Effector memory CD8-positive, alpha-beta T cell (primary cell): Measurements from ENCODE around the gene GRIA3.

Experiments used
- ATAC-seq: fragments of 150-1000 bp; cut with Tn5 transposase; replicated peaks from 2 replicates; pipeline ENCODE4 v1.10.0; 2021; ENCODE audit warnings: mild to moderate bottlenecking, moderate library complexity
- DNase-seq, 3 experiments: peaks; one replicate each; pipeline ENCODE4 v3.0.0; 2021
- H3K27ac Mint-ChIP-seq, 2 donors: one replicate each; pipeline ENCODE4 v1.8.0; 2022; ENCODE audit warnings: mild to moderate bottlenecking in 2 of 2, mixed read lengths in 2 of 2, moderate library complexity in 2 of 2
- H3K27me3 Mint-ChIP-seq, 2 donors: one replicate each; pipeline ENCODE4 v1.8.0; 2022; ENCODE audit warnings: mixed read lengths in 2 of 2
- H3K36me3 Mint-ChIP-seq: one replicate; pipeline ENCODE4 v1.8.0; 2022; ENCODE audit warnings: mild to moderate bottlenecking, moderate library complexity, mixed read lengths; ENCODE audit not compliant: insufficient read depth
- H3K4me1 Mint-ChIP-seq, 2 donors: one replicate each; pipeline ENCODE4 v1.8.0; 2022; ENCODE audit warnings: low read depth in 2 of 2, mixed read lengths in 2 of 2
- H3K4me3 Mint-ChIP-seq, 2 donors: one replicate each; pipeline ENCODE4 v1.8.0; 2022; ENCODE audit warnings: mild to moderate bottlenecking in 2 of 2, mixed read lengths in 2 of 2, moderate library complexity in 2 of 2
- H3K9me3 Mint-ChIP-seq, 2 donors: one replicate each; pipeline ENCODE4 v1.8.0; 2022; ENCODE audit warnings: mixed read lengths in 2 of 2
- total RNA-seq, 9 experiments: gene quantifications; one replicate each; lab custom pipeline; 2026; lab: John Stamatoyannopoulos, UW

GRIA3 gene
- 0 to 0.30 (median 0) reads per million in 9 experiments for total RNA-seq

DNA sequence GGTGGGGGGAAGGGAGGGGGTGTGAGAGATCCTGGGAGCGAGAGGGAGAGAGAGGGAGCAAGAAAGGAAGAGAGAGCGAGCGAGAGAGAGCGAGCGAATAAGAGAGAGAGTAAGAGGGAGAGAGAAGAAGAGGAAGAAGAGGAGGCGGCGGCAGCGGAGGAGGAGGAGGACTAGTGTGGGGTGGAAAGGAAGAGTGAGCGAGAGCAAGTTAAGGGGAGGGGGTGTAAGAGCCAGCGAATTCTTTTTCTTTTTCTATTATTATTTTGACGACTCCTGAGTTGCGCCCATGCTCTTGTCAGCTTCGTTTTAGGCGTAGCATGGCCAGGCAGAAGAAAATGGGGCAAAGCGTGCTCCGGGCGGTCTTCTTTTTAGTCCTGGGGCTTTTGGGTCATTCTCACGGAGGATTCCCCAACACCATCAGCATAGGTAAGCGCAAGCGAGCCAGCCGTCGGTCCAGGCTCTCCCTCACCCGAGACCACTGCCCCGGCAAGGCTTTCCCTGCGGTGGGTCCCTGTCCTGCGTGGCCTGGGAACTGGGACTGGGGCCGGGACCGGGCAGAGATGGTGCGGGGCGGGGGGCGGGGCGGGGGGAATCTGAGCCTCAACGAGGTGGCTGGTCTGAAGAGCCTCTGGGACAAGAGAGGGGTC is at the start of gene GRIA3:
GRIA3 (plus strand) TSS at position 60 of the 647 bp plus-strand sequence; CDS start at position 318, 258 bp downstream.
- Mint-ChIP-seq H3K4me3 (peak within 1 kb of the TSS in 1 of 2 donors; percentile 15), H3K27ac (no peak within 1 kb of the TSS), H3K4me1 (peaks cover 0 to 1% of the 10 kb centered on the region in 2 donors), H3K36me3 (no peaks in the 10 kb centered on the region), H3K9me3 (no peaks in the 10 kb centered on the region), H3K27me3 (peaks cover 12 to 31% of the 10 kb centered on the region in 2 donors)
- no peak for ATAC-seq
- no peak for DNase-seq

GRCh38 chrX:123138473-123138872 is 45.6 kb upstream of the GRIA3 start:
- Mint-ChIP-seq H3K9me3 (peaks cover 0 to 4% of the 10 kb centered on the region in 2 donors), H3K4me3 (no peak overlapping the region), H3K27me3 (no peaks in the 10 kb centered on the region), H3K27ac (no peak overlapping the region), H3K4me1 (no peaks in the 10 kb centered on the region), H3K36me3 (no peaks in the 10 kb centered on the region)
- ATAC-seq (no peak), DNase-seq (no peak)

DNA sequence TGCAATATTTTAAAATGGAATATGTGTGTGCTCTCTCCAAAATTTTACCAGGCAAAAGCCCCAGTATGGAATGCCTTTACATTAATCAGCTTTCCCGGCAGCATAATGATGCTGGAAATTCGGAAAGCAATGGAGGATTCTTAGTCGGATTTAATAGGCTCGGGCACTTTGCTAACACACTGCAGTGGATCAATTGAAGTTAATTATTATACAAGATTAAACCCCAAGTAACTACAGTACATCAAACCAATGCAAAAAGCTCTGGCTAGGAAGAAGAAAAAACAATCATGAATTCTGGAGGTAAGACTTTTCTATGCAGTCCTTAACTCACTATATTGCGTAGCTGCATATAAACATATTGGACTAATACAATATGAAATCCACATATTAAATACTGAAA is 43.6 kb upstream of the GRIA3 start:
- Mint-ChIP-seq H3K36me3 (no peaks in the 10 kb centered on the region), H3K9me3 (peaks cover 0 to 4% of the 10 kb centered on the region in 2 donors), H3K27me3 (no peaks in the 10 kb centered on the region), H3K27ac (no peak overlapping the region), H3K4me1 (no peaks in the 10 kb centered on the region), H3K4me3 (no peak overlapping the region)
- no peak for DNase-seq
- no peak for ATAC-seq

GRCh38 chrX:123140904-123141303 is 43.2 kb upstream of the GRIA3 start:
- no peaks in the 10 kb centered on the region for H3K27me3 Mint-ChIP-seq
- no peak for DNase-seq
- H3K9me3 Mint-ChIP-seq, result peaks cover 0 to 4% of the 10 kb centered on the region in 2 donors
- H3K4me1 Mint-ChIP-seq, result no peaks in the 10 kb centered on the region
- no peak overlapping the region for H3K27ac Mint-ChIP-seq
- ATAC-seq, result no peak
- H3K36me3 Mint-ChIP-seq, result no peaks in the 10 kb centered on the region
- no peak overlapping the region for H3K4me3 Mint-ChIP-seq

DNA sequence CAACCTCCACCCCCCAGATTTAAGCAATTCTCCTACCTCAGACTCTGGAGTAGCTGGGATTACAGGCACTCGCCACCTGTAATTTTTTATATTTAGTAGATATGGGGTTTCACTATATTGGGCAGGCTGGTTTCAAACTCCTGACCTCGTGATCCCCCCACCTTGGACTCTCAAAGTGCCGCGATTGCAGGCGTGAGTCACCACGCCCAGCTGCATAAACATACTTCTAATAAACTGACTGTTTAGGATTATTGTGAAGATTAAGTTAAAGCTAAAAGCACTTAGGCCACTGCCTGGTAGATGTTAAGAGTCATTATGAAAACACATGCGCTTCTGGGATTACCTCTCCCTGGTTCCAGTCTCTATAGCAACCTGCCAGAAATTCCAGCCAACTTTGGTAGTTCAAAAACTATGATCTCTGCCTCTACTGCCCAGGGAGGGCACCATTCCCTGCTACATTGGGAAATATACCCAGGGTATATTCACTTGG is 30.2 kb upstream of the GRIA3 start:
- ATAC-seq (no peak), DNase-seq (no peak)
- Mint-ChIP-seq H3K4me3 (no peak overlapping the region), H3K4me1 (no peaks in the 10 kb centered on the region), H3K9me3 (peaks cover 0 to 2% of the 10 kb centered on the region in 2 donors), H3K27me3 (no peaks in the 10 kb centered on the region), H3K27ac (no peak overlapping the region), H3K36me3 (no peaks in the 10 kb centered on the region)

- no peak for ATAC-seq
- H3K9me3 Mint-ChIP-seq, result no peaks in the 10 kb centered on the region
Observed at GRCh38 chrX:123155327-123155726, 28.8 kb upstream of the GRIA3 start.

DNA sequence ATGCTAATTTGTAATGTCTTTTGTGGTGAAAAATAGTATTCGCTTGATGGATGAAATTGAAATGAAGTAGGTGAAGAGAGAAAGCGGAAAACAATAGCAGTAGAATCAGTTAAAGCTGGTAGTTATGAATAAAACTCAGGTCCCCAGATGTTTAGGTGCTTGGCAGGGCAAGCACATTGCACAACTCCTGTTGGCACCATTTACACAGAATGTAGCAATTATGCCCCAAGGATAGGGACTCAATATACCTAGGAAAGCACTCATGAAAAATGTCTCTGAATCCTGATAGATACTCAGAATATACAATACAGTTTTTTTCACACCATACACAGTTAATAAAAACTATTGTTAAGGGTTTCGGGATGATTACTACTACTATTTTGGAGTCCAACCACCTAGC is 26.5 kb upstream of the GRIA3 start:
- ATAC-seq, result no peak

More at GRCh38 chrX:123155327-123155726, 28.8 kb upstream of the GRIA3 start:
- no peak overlapping the region for H3K27ac Mint-ChIP-seq
- H3K36me3 Mint-ChIP-seq, result no peaks in the 10 kb centered on the region
- DNase-seq, result no peak
- no peaks in the 10 kb centered on the region for H3K27me3 Mint-ChIP-seq
- no peaks in the 10 kb centered on the region for H3K4me1 Mint-ChIP-seq
- no peak overlapping the region for H3K4me3 Mint-ChIP-seq

GRCh38 chrX:123159403-123159802 is 24.7 kb upstream of the GRIA3 start:
- Mint-ChIP-seq H3K4me1 (no peaks in the 10 kb centered on the region), H3K4me3 (no peak overlapping the region), H3K9me3 (no peaks in the 10 kb centered on the region), H3K27me3 (no peaks in the 10 kb centered on the region), H3K27ac (no peak overlapping the region), H3K36me3 (no peaks in the 10 kb centered on the region)
- ATAC-seq (no peak), DNase-seq (no peak)

More for the DNA sequence above, 26.5 kb upstream of the GRIA3 start:
- Mint-ChIP-seq H3K4me3 (no peak overlapping the region), H3K9me3 (no peaks in the 10 kb centered on the region), H3K4me1 (no peaks in the 10 kb centered on the region), H3K36me3 (no peaks in the 10 kb centered on the region), H3K27me3 (no peaks in the 10 kb centered on the region), H3K27ac (no peak overlapping the region)
- no peak for DNase-seq

DNA sequence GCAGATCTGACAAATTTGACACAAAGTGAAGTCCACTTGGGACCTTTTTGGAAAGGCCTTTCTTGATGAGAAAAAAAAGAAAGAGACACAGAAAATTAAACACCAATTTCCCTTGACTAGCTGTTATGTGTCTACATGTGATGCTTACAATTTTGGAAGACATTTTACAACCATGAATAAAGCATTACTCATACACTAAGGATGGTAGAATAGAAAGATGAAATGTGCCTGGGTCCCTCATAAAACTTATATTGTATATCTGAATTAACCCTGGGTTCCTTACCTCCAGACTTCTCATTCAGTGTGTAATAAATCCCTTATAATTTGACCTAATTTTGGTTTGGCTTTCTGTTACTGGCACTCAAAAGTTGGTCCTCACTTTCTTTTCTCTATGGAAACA is 16.5 kb upstream of the GRIA3 start:
- Mint-ChIP-seq H3K27me3 (no peaks in the 10 kb centered on the region), H3K9me3 (peaks cover 0 to 1% of the 10 kb centered on the region in 2 donors), H3K36me3 (no peaks in the 10 kb centered on the region), H3K4me3 (no peak overlapping the region), H3K27ac (no peak overlapping the region), H3K4me1 (no peaks in the 10 kb centered on the region)
- no peak for ATAC-seq
- DNase-seq, result no peak

DNA sequence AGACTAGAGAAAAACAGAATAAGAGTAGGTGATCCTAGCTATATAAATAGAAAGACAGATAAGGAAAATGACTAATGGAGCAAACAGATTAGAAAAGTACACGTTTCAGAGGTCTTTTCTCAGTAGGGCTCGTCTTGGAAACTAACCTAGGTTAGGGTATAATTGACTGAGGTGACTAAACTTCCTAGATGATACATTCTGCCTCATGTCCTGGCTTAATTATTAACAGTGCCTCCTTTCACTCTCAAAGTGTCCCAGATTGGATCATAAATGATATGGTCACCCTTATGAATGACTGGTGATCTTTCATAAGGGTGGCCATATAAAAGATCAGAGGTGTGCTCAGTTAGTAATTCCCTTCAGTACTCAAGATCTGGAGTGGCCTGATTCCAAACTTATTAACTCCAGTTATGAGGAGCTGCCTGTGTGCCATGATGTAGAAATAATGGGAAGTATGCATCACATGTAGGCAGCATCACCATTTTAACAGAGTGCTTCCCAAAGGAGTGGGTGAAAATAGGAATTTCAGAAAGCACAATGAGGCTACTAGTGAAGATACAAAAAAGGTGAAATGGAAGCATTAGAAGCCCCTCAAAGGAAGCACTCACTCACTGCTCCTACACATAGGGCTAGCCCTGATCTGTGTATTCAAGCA is 14.7 kb upstream of the GRIA3 start:
- no peaks in the 10 kb centered on the region for H3K4me1 Mint-ChIP-seq
- H3K4me3 Mint-ChIP-seq, result no peak overlapping the region
- no peaks in the 10 kb centered on the region for H3K36me3 Mint-ChIP-seq
- no peak overlapping the region for H3K27ac Mint-ChIP-seq
- no peak for DNase-seq
- no peak for ATAC-seq
- peaks cover 0 to 1% of the 10 kb centered on the region in 2 donors for H3K9me3 Mint-ChIP-seq
- H3K27me3 Mint-ChIP-seq, result no peaks in the 10 kb centered on the region

DNA sequence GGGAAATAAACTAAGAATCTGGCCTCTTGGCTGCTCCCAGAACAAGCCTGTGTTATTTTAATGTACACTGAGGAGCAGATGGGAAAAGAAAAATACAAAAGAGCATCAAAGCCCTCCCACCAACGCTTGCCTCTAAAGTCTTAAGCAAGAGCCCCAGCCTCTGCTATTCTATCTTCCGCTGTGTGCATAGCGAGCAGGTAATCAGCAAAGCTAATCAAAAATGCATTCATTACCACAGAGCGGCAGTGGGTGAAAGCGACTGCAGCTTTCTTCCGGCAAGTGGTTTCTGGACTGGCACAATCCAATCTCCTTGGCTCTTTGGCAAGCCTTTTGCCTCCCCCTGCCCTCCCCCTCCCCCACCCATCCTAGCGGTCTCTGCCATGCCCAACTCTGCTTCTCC is 13.5 kb upstream of the GRIA3 start:
- Mint-ChIP-seq H3K4me1 (no peaks in the 10 kb centered on the region), H3K36me3 (no peaks in the 10 kb centered on the region), H3K9me3 (peaks cover 0 to 1% of the 10 kb centered on the region in 2 donors), H3K27me3 (no peaks in the 10 kb centered on the region), H3K27ac (no peak overlapping the region), H3K4me3 (no peak overlapping the region)
- no peak for DNase-seq
- ATAC-seq, result no peak

- Mint-ChIP-seq H3K4me1 (no peaks in the 10 kb centered on the region), H3K9me3 (peaks cover 0 to under 1% of the 10 kb centered on the region in 2 donors), H3K27ac (no peak overlapping the region), H3K27me3 (no peaks in the 10 kb centered on the region), H3K4me3 (no peak overlapping the region), H3K36me3 (no peaks in the 10 kb centered on the region)
- no peak for ATAC-seq
- DNase-seq, result no peak
Observed at GRCh38 chrX:123171781-123172180, 12.3 kb upstream of the GRIA3 start.

DNA sequence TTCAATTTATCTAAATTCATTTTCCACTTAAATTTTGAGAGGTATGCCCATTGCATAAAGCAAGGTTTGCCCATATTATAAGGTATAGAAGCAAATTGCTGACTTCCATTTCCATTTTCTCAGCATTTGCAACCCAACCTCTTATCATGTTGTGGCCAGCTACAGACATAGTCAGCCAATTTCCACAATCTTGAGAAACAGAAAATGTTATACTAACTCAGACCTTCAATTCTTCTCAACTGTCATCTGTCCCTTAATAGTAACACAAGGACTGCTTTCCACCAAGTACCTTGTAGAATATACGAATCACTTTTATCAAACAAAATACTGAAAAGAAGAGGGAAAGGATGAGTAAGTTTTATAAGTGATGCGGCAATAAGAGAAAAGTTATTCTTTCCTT is 11.2 kb upstream of the GRIA3 start:
- Mint-ChIP-seq H3K9me3 (no peaks in the 10 kb centered on the region), H3K4me1 (no peaks in the 10 kb centered on the region), H3K27me3 (no peaks in the 10 kb centered on the region), H3K27ac (no peak overlapping the region), H3K4me3 (no peak overlapping the region), H3K36me3 (no peaks in the 10 kb centered on the region)
- no peak for DNase-seq
- no peak for ATAC-seq

GRCh38 chrX:123173833-123174232 is 10.2 kb upstream of the GRIA3 start:
- no peaks in the 10 kb centered on the region for H3K9me3 Mint-ChIP-seq

More at GRCh38 chrX:123173833-123174232, 10.2 kb upstream of the GRIA3 start:
- no peaks in the 10 kb centered on the region for H3K4me1 Mint-ChIP-seq
- H3K4me3 Mint-ChIP-seq, result no peak overlapping the region
- H3K27me3 Mint-ChIP-seq, result no peaks in the 10 kb centered on the region
- DNase-seq, result no peak
- ATAC-seq, result no peak
- no peak overlapping the region for H3K27ac Mint-ChIP-seq
- H3K36me3 Mint-ChIP-seq, result no peaks in the 10 kb centered on the region
